ENCODE measurements around the gene SAP30. TPM values are rescaled to one million over a fixed set of nuclear protein-coding genes. Genes with fewer than 3 reads are reported as not detected.

SAP30 gene, protein sequence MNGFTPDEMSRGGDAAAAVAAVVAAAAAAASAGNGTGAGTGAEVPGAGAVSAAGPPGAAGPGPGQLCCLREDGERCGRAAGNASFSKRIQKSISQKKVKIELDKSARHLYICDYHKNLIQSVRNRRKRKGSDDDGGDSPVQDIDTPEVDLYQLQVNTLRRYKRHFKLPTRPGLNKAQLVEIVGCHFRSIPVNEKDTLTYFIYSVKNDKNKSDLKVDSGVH
- total RNA-seq: 8.6 TPM

DNA sequence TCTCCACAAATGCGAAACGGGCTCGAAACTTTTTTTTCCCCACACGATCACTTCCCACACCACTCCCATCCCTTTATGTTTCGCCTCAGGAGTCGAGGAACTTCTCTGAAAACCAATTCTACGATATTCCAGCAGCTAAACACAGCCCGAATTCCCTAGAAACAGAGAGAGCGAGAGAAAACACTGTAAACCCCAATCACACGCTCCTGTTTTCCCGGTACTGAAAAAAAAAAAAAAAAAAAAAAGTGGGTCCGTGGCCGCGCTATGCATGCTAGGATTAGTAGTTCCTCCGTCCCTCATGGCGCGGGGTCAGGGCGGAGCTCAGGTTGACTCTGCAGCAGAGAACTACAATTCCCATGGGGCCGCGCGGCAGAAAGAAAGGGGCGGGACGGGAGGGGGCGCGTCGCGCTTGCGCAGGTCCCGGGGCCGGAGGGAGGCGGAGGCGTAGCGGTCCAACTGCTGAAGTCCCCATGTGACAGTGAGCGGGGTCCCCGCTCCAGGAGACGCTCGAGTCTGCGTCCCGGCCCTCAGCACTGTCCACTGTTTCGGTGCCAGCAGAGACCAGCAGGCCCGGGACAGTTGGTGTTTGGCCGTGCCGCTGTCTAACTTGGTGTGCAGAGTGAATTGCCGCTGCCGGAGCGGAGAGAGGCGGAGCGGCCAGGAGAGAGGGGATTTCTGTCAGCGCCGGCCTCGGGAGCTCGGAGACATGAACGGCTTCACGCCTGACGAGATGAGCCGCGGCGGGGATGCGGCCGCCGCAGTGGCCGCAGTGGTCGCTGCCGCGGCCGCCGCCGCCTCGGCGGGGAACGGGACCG is at the start of gene SAP30:
SAP30 (plus strand) TSS at position 478 of the 815 bp plus-strand sequence; CDS start at position 707, 229 bp downstream.
- peak; percentile 99 for DNase-seq (ENCODE audit: low spot score)

DNA sequence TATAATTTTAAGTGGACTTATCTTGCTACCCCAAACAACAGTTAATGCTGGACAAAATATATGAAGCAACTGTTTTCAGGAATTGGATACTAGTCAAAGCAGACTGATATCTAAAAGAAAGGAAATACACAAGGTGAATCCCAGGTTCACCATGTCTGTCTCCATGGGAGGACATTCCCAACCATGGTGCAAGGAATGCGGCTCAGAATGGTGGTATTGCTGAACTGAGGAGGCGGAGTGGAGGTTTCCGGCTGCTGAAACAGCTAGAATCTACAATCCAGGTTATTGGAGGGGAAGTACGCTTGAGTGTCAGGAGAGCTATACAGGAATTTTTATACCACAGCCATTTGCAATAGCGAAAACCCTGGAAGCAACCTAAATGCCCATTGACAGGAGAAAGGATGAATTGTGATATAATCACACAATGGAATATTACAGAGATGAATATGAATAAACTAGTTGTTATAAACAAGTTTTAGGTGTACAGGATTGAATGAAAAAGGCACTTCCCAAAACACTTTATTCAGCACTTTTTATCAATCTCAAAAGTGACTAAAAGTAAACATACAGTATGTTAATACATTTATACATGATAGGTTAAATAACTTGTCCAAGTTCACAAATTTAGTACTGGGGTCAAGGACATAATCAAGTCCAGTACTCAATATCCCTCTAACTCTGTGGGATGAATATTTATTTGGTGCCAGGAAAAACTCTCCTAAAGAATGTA is 45.6 kb upstream of the SAP30 start:
- no peak for DNase-seq (ENCODE audit: low spot score)

DNA sequence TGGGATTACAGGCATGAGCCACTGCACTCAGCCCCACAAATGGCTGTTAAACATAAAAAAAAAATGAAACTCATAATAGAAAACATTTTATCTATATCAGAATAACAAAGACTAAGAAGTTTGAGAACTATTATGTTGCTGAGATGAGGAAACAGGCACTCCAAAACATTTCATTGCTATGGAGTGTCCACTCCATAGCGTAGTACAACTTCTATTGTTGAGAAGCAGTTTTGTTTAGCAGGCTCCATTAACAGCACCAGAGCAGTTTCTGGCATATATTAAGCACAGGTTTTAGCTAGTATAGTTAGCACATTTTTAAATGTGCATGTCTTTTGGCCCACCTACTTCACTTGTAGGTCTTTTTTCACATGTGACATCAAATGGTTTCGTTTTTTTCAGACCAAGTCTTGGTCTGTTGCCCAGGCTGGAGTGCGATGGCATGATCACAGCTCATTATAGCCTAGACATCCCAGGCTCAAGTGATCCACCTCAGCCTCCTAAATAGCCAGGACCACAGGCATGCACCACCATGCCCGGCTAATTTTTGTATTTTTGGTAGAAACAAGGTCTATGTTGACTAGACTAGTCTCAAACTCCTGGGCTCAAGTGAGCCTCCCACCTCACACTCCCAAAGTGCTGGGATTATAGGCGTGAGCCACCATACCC is 42.4 kb upstream of the SAP30 start:
- DNase-seq (ENCODE audit: low spot score): no peak

DNA sequence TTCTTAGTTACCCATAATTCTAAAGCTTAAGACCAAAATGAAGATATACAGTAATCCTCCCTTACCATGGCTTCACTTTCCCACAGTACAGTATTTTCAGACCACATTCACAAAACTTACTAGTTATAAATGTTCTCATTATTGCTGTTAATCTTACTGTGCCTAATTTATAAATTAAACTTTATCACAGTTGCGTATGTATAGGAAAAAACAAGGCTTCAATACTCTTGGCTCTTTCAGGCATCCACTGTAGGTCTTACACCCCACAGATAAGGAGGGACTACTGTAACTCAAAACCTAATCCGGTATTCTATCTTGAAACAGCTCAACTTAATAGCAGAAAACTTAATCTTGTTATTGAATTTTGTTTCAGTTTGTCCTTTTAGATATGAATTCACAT is 40.2 kb upstream of the SAP30 start:
- no peak for DNase-seq (ENCODE audit: low spot score)

DNA sequence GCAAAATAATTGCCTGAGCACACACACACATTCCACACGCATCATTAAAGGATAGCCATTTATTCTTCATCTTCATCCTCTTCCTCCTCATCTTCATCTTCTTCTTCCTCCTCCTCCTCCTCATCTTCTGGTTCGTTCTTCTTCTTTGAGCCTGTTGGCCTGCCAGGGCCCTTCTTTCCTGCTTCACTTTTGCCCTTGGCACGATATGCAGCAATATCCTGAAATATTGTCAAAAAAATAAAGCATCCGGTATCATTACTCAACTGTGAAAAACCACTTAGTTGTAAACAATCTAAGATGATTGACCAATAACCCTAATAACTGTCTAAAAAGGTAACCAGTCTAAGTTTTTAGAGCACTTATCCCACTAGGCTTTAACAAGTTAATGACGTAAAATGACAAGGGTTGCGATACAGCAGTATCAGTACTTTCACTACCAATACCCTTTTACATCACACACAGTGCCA is 38.7 kb upstream of the SAP30 start:
- no peak for DNase-seq (ENCODE audit: low spot score)

DNA sequence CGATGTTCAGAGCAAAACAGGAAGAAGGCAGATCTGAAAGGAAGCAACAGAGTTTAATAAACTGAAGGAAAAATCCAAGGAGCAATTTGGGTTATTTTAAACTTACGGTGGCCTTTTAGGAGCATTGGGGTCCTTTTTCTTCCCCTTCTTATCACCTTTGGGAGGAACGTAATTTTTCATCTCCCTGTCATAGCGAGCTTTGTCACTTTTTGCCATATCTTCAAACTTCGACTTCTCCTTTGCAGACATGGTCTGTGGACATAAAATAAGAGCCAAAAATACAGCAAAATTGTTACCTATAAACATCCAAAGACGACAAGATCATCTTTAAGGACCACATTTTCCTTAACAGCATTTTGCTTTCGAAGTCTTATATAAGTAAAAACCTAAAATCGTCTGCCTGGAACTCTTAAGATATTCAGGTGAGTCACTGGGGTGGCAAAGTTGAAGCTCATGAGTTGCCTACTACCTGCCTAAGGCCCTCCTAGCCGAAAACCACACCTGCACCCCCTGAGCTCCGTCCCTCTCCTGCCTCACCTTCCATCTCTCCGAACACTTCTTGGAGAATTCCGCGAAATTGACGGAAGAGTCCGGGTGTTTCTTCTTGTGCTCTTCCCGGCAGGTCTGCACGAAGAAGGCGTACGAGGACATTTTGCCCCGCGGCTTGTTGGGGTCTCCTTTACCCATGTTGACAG is 37.6 kb upstream of the SAP30 start:
- DNase-seq (ENCODE audit: low spot score): no peak

DNA sequence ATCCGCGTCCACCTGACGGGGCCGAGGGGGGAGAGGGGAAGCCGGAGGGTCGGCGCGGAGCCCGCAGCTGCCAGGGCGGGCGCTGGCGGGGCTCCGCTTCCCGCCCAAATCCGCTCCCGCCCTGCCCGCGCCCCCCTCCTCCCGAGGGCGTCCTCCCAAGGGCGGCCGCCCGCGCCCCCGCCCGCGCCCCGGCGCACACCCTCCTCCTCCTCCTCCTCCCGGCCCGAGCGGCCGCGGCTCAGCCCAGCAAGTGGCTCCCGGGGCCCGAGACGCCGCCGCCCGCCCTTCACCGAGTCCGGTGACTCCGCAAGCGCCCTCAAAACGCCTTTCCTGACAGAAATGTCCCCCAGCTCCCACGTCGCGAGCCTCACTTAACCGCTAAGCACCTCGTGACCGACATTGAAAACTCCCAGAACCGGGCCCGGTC is 37.1 kb upstream of the SAP30 start:
- DNase-seq (ENCODE audit: low spot score): peak; percentile 65

DNA sequence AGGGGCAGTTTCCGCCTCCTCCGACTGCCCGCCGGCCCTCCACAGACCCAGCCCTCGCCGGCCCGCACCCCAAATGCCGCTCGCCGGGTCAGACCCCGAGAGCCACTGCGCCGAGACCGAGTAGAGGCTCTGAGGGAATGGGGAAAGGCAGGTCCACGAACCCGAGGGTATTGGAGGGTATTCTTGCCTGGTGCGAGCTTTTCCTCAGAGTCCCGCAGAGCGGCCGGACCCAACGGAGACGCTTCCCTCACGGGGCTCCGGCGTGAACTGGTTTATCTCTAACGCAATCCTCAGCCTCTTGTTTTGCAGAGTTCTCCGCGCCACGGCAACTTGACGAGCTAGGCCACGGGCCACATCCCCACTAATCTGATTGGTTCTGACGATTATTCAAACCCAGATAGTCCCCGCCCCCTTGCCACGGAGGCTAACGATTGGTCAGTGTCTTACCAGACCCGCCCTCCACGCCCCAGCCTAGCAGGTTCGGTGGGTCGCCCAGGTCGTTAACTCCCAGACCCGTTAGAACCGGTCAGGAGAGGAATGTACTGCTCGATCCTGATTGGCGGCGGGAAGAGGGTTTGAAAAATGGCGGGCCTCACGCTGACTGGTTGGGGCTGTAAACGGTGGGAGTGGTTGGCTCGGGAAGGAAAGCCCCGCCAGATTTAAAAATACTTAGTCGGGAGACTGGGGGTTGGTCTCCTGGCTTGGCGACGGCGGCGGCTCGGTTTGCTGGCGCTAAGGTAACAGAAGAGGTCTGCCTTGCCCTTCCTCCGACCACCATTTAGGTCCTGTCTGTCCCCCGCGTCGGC is 36.5 kb upstream of the SAP30 start, which contains the start of gene HMGB2:
HMGB2 (minus strand) TSS at position 274 of the 806 bp plus-strand sequence. CDS start 709 bp downstream, outside the sequence.
- DNase-seq (ENCODE audit: low spot score): peak; percentile 100

DNA sequence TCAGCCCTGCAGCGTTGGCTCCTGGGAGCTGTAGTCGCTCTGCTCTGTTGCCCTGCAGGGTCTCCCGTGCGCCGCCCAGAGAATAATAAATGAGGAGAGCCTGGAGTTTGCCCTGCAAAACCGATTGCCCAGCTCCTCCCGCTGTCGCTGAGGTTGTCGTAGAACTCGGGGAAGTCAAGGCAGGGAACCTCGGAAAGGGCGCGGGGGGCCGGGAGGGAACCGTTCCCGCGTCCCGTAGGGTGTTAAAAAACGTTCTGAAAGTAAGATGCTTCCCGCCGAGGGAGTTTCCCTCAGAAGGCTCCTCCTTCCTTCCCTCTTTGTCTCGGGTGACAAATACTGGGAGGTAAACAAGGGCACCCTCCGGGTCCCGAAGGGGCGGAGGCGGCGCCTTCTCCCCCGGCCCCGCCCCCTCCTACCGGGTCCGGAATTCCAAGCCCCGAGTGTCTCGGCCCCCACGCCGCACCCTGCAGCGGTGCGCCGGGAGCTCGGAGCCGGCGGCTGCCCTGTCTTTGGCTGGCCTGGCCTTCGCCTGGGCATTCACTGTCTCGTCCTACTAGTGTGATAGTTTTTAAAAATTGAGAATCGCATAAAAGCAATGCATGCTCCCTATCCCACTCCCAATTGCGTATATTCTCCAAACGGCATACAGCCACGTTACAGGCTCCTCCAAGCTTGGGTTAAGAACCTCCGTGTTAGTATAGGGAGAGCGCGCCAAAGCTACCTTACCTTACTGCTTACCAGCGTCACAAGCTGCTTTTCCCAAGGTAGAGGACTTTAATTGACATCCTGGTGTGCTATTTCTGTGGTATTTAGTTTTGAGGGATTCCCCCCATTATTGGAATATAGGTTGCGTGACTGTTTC is 35.6 kb upstream of the SAP30 start:
- peak; percentile 59 for DNase-seq (ENCODE audit: low spot score)

DNA sequence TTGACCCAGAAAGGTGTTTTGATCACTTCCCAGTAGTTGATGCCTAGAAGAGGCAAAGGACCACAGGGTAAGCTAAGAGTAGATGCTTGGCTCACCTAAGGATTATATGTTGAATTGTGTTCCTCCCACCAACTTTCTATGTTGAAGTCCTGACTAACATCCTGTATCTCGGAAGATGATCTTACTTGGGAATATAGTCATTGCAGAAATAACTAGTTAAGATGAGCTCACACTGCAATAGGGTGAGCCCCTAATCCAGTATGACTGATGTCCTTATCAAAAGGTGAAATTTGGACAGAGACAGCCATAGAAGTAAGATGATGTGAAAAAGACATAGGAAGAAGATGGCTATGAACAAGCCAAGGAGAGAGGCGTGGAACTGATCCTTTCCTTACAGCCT is 33.3 kb upstream of the SAP30 start:
- DNase-seq (ENCODE audit: low spot score): no peak

DNA sequence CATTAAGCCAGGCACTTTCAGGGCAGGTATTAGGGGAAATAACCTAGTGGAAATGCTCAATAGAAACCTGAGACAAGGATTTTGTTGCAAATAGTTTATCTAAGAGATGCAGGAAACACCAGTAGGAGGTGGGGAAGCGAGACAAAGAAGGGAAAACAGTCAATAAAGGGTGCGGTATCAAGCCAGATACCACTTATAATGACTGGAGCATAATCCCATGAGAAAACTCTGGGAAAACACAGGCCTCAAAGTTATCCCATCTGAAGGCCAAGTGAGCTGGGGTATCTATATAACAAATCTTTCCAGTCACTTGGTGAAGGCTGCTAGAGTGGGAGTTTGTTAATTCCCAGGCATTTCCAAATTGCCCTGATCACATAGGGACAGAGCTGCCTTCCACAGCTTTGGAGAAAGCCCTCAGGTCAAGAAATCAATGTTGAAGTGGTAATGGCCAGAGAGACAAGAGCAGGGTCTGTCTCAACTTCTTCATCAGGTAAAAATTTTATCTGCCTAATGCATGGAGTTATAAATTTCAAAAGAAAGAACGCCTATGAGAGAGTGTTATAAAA is 26.8 kb upstream of the SAP30 start:
- no peak for DNase-seq (ENCODE audit: low spot score)

DNA sequence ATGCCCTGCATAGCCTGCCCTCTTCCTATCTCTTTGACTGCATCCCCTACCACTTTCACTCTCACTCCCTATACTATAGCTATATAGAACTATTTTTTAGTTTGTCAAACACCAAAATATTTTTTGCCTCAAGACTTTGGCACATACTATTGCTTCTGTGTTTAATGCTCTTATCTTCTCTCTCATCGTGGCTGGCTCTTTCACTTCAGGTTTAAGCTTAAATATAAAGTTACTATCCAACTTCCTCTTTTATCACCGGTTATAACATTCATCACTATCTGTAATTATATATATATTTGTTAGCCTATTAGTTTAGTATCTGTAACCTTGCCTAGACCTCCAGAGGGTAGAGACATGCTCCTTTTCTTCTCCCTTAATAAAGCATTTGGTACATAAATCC is 25.1 kb upstream of the SAP30 start:
- no peak for DNase-seq (ENCODE audit: low spot score)

DNA sequence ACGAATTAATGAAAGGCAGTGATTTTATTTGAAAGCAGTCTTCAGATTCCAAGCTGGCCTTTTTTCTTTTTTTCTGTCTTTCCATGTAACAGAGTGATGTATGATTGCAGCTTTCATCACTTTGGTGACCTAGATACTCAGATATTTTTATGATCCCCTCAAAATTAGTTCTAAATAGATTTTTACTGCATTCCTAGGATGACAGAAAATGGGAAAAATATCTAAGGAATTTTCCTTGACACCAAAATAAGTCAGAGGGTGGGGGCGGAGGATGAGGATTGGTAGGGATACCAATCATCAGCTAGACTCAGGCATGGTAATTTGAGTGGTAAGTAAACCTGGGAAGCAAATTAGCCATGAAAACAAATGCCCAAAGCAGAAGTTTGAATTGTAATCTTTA is 24.7 kb upstream of the SAP30 start:
- no peak for DNase-seq (ENCODE audit: low spot score)

DNA sequence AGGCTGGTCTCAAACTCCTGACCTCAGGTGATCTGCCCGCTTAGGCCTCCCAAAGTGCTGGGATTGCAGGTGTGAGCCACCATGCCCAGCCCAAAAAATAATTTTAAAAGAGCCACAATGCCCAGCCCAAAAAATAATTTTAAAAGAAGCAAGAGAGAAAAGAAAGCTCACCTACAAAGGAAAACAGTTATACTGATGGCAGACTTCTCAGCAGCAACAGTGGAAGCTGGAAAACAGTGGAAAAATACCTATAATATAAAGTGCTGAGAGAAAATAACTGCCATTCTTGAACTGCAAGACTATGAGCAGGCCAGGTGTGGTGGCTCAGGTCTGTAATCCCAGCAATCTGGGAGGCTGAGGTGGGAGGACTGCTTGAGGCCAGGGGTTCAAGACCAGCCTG is 23.3 kb upstream of the SAP30 start:
- no peak for DNase-seq (ENCODE audit: low spot score)

DNA sequence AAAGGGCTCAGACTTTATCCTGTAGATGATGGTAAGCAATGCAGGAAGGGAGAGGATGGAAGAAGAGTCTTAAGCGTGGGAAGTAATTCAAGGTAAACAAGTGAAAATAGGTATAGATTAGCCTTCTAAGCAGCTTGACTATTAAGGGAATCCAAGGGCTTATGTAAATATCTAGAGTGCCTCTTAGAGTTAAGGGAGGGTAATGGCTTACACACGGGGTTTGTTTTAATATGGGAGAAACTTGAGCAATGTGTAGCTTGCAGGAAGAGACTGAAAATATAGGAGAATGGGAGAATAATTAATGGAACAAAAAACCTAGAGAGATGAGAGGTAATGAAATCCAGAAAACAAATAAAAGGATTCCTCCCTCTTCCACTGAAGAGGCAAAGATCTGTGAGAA is 12.8 kb upstream of the SAP30 start:
- DNase-seq (ENCODE audit: low spot score): no peak

DNA sequence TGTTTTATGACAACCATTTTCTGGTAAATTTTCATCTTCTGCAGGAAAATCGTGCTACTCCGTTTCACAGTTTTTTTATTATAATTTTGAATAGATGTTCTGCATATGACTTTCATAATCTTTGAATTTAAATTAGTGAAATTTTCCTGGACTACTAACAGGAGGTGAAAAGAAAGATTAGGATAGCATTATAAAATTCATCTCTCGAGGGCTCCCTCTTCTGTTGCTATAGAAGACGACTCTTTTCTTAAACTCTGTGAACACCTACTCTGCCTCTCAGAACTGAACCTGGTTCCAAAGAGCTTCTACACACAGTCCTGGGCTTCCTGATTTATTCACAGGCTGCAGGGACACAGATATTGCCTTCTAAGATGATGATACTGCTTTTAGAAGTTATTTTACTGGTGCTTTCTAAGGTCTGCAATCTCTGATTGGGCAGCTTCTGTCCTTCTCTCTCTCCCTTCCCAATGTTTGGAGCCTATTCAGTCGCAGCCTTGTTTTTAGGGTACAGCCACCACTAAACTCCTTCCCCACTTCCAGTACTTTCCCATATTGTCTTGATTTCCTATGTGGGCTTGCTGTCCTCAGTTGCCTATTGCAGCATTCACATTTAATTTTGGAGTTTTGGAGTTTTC is 10.1 kb upstream of the SAP30 start:
- DNase-seq (ENCODE audit: low spot score): no peak

DNA sequence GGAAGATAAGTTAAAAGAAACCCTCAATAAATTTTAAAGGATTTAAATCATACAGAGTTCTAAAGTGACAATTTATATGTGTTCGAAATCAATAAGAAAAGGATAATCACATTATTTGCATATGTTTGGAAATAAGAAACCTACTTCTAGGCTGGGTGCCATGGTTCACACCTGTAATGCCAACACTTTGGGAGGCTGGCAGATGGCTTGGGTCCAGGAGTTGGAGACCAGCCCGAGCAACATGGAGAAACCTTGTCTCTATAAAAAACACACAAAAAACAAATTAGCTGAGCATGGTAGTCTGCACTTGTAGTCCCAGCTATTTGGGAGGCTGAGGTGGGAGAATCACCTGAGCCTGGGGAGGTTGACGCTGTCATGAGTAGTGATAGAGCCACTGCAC is 8.1 kb upstream of the SAP30 start:
- no peak for DNase-seq (ENCODE audit: low spot score)

DNA sequence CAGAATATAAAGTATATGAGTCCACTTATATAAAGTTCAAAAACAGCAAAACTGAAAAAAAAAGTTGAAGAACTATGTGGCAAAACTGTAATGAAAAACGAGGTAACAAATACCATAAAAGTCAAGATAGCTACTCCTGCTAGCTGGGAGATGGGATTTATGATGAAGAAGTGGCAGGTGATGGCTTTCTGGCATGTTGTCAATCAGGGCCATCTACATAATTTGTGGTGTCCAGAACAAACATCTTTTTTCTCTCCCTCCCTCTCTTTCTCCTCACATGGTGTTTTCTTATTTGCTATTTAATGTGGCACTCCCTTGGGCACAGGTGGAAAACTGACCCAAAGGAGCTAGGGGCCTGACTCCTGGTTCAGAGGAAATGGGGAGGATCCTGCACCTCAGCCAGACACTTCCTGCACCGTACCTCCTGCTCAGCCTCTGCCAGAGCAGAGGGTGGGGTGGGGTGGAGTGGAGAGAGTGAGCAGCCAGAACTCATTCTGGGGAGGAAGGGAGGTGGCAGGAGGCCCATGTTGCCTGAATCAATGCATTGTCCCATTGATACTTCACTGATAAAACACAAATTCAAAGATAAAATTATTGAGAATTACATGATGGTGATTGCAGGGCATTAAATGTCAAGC is 5.3 kb upstream of the SAP30 start:
- DNase-seq (ENCODE audit: low spot score): no peak

Data from ureter (tissue), 1 donor.